Suprapubic skin (tissue), 4 donors: Measurements from ENCODE around the gene EIF4A3. TPM values are rescaled to one million over a fixed set of nuclear protein-coding genes. Genes with fewer than 3 reads are reported as not detected.

Source experiments
- DNase-seq, 2 donors: peaks; one replicate each; pipeline ENCODE4 v3.0.0-alpha.2; 2019; ENCODE audit warnings: low spot score in 2 of 2
- H3K27ac ChIP-seq: fragments of 200-600 bp; sonication (generic); one replicate; pipeline ENCODE4 v1.5.1; 2019
- H3K27me3 ChIP-seq: fragments of 200-600 bp; sonication (generic); one replicate; pipeline ENCODE4 v1.5.1; 2019
- H3K36me3 ChIP-seq: fragments of 200-600 bp; sonication (generic); one replicate; pipeline ENCODE4 v1.5.1; 2019
- H3K4me1 ChIP-seq: fragments of 200-600 bp; sonication (generic); one replicate; pipeline ENCODE4 v1.5.1; 2019
- H3K4me3 ChIP-seq: fragments of 200-600 bp; sonication (generic); one replicate; pipeline ENCODE4 v1.5.1; 2019; ENCODE audit warnings: mild to moderate bottlenecking
- H3K9me3 ChIP-seq: fragments of 200-600 bp; sonication (generic); one replicate; pipeline ENCODE4 v1.5.1; 2019
- EP300 ChIP-seq: sonication (generic); formaldehyde crosslinking; IDR thresholded peaks from one replicate; pipeline ENCODE4 v1.6.1; 2017; ENCODE audit warnings: antibody characterized with exemption
- POLR2A ChIP-seq, 2 donors: fragments of 450-650 bp; IDR thresholded peaks; one replicate each; pipeline ENCODE4 v1.6.1; 2017; ENCODE audit warnings: antibody characterized with exemption in 2 of 2, mild to moderate bottlenecking in 2 of 2, moderate library complexity in 2 of 2
- POLR2AphosphoS5 ChIP-seq, 3 donors: sonication (generic); formaldehyde crosslinking; IDR thresholded peaks; one replicate each; pipeline ENCODE4 v1.6.1; 2017; ENCODE audit warnings: antibody characterized with exemption in 3 of 3
- WGBS: methylation state at CpG from one replicate; pipeline ENCODE4 v1.1.5; 2018; 5-methylcytosine and 5-hydroxymethylcytosine counted together
- total RNA-seq, 4 donors: library from RNA; depleted of rRNA; stranded (reverse); fragments of >200 nt; gene quantifications; one replicate each; pipeline ENCODE4 v1.1.0, GENCODE V29; 2016
- TF ChIP-seq, protein P1 (sequence below), 2 donors: fragments of 200-600 bp in 1 of 2; fragments of 450-650 bp in 1 of 2; sonication (generic) in 1 of 2; IDR thresholded peaks; one replicate each; pipeline ENCODE4 v1.5.1; 2016 to 2019; ENCODE audit warnings: antibody characterized with exemption in 2 of 2, mild to moderate bottlenecking in 1 of 2, moderate library complexity in 1 of 2

Gene EIF4A3
- total RNA-seq, 4 donors from 2014 or later, result 59.8 to 69.2 (median 65.7) TPM

GRCh38 chr17:80129006-80129565 lies 17.8 kb downstream of the EIF4A3 start:
- Histone ChIP-seq H3K4me3 (no peak overlapping the region), H3K27ac (no peak overlapping the region), H3K36me3 (peaks cover 12% of the 10 kb centered on the region), H3K27me3 (no peaks in the 10 kb centered on the region), H3K9me3 (no peaks in the 10 kb centered on the region), H3K4me1 (peaks cover 4% of the 10 kb centered on the region)
- no peak for DNase-seq
- TF ChIP-seq POLR2A (IDR thresholded peaks at IDR 0.05), result no peak
- TF ChIP-seq EP300, result no peak
- TF ChIP-seq, protein P1, sequence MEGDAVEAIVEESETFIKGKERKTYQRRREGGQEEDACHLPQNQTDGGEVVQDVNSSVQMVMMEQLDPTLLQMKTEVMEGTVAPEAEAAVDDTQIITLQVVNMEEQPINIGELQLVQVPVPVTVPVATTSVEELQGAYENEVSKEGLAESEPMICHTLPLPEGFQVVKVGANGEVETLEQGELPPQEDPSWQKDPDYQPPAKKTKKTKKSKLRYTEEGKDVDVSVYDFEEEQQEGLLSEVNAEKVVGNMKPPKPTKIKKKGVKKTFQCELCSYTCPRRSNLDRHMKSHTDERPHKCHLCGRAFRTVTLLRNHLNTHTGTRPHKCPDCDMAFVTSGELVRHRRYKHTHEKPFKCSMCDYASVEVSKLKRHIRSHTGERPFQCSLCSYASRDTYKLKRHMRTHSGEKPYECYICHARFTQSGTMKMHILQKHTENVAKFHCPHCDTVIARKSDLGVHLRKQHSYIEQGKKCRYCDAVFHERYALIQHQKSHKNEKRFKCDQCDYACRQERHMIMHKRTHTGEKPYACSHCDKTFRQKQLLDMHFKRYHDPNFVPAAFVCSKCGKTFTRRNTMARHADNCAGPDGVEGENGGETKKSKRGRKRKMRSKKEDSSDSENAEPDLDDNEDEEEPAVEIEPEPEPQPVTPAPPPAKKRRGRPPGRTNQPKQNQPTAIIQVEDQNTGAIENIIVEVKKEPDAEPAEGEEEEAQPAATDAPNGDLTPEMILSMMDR (IDR thresholded peaks at IDR 0.05), result no peak
- TF ChIP-seq POLR2AphosphoS5 (IDR thresholded peaks at IDR 0.05), result no peak
- 30% methylated on average over 4 of the region's 4 CpGs for WGBS

DNA sequence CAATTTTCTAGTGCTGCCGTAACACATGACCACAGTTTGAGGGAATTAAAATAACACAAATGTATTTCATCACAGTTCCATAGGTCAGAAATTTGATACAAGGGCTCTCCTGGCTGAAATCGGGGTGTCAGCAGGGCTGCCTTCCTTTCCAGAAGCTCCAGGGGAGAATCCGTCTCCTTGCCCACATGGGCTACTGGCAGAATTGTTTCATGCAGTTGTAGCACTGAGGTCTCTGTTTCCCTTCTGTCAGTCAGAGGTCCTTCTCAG lies 20.5 kb downstream of the EIF4A3 start:
- Histone ChIP-seq H3K27ac (no peak overlapping the region), H3K4me1 (peaks cover 4% of the 10 kb centered on the region), H3K4me3 (no peak overlapping the region), H3K9me3 (no peaks in the 10 kb centered on the region), H3K36me3 (no peaks in the 10 kb centered on the region), H3K27me3 (no peaks in the 10 kb centered on the region)
- TF ChIP-seq EP300 (no peak), POLR2AphosphoS5 (IDR thresholded peaks at IDR 0.05) (no peak), POLR2A (IDR thresholded peaks at IDR 0.05) (no peak)
- TF ChIP-seq, protein P1 (IDR thresholded peaks at IDR 0.05), result no peak
- 88% methylated on average over 3 of the region's 3 CpGs for WGBS
- DNase-seq, result peak in 1 of 2 donors; percentile 23

GRCh38 chr17:80125656-80126448 lies 21.1 kb downstream of the EIF4A3 start:
- 67% methylated on average over 14 of the region's 14 CpGs for WGBS
- H3K36me3 ChIP-seq, result no peaks in the 10 kb centered on the region

GRCh38 chr17:80124351-80124981 lies 22.5 kb downstream of the EIF4A3 start:
- TF ChIP-seq, protein P1 (IDR thresholded peaks at IDR 0.05), result peak in 1 of 2 donors; percentile 20
- TF ChIP-seq EP300, result no peak
- Histone ChIP-seq H3K27me3 (no peaks in the 10 kb centered on the region), H3K4me3 (no peak overlapping the region), H3K9me3 (no peaks in the 10 kb centered on the region), H3K27ac (no peak overlapping the region), H3K4me1 (peaks cover 4% of the 10 kb centered on the region), H3K36me3 (peaks cover 3% of the 10 kb centered on the region)
- DNase-seq, result peak; percentile 40 to 64
- WGBS, result 54% methylated on average over 15 of the region's 15 CpGs

More at GRCh38 chr17:80125656-80126448, 21.1 kb downstream of the EIF4A3 start:
- Histone ChIP-seq H3K4me3 (no peak overlapping the region), H3K27ac (no peak overlapping the region), H3K9me3 (no peaks in the 10 kb centered on the region), H3K27me3 (no peaks in the 10 kb centered on the region), H3K4me1 (peaks cover 4% of the 10 kb centered on the region)
- peak in 1 of 2 donors; percentile 53 for DNase-seq
- TF ChIP-seq EP300 (no peak), POLR2A (IDR thresholded peaks at IDR 0.05) (no peak)
- TF ChIP-seq, protein P1 (IDR thresholded peaks at IDR 0.05), result no peak

DNA sequence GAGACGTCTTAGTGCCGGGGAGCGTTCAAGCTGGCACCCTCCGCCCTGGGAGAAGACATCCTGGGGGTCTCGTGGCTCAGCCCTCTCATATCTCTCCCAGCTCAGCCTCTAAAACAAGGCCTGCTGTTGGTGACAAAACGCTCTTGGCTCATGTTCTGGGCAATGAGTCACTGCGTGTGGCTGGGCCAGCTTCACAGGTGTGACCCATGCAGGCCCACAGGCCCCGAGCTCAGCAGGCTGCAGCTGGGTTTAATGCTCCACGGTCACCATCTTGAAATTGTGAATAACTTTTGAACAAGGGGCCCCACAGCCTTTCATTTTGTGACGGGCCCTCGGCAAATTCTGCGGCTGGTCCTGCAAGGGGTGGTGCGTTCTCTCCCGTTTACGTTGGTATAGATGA lies 23.1 kb downstream of the EIF4A3 start:
- Histone ChIP-seq H3K9me3 (no peaks in the 10 kb centered on the region), H3K4me3 (no peak overlapping the region), H3K4me1 (peaks cover 4% of the 10 kb centered on the region), H3K27me3 (no peaks in the 10 kb centered on the region), H3K27ac (no peak overlapping the region), H3K36me3 (peaks cover 10% of the 10 kb centered on the region)
- no peak for TF ChIP-seq POLR2AphosphoS5 (IDR thresholded peaks at IDR 0.05)
- TF ChIP-seq, protein P1 (IDR thresholded peaks at IDR 0.05), result no peak
- TF ChIP-seq EP300, result no peak
- no peak for TF ChIP-seq POLR2A (IDR thresholded peaks at IDR 0.05)
- 73% methylated on average over 14 of the region's 15 CpGs for WGBS
- DNase-seq, result peak in 1 of 2 donors; percentile 67
